ENCODE results near the gene TLCD4.
A peak's percentile ranks its signal among the peaks of the same experiment; 100 is the strongest.

TLCD4 gene

DNA sequence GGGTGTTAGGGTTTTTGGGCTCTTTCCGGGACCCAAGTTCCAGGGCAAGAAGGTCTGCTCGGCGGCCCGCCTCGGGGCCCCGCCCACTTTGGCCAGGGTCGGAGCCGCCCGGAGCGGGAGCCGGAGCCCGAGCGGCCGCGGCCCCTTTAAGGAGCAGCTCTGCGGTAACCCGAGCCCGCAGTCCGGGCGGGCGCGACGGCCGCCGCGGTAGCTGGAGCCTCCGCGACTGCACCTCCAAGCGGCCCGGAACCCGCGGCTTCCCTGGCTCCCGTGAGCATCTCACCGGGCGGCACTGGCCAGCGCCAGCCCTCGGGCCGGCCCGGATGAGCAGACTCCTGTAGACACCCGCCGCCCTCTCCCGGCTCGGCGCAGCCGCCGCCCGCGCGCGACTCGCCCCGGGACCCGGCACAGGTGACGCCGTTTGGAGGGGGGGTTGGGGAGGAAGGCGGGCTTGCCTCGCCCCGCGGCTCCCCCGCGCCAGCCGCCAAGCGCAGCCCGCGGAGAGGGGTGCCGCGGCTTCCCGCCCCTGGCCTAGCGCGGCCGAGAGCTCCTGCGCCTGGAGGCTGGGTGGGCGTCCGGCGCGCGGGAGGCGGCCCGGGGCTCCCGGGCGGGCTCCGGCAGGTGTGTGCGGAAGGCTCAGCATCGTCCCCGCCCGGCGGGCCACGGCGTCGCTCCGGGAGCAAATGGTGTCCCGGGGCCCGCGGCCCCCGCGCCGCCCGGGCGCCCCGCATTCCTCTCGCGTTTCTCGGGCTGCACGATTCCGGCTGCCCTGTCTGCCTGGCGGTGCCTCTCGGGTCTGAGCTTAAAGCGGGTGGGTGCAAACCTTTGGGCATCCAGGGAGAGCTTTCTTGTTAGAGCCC lies at the start of gene TLCD4:
Gene TLCD4, plus strand, starts transcription at position 149 of the 860 bp plus-strand sequence. CDS start 26,547 bp downstream, outside the sequence.
- POLR2A ChIA-PET = interaction anchor here (0.6 to 3.3 kb wide), 7 partner anchors 11 to 116 kb away, joined by 3 to 21 read pairs (median 4); partner anchors contain the start of genes ALG14 and RWDD3
- DNase-seq (ENCODE audit: extremely low spot score) = peak; percentile 88
- CTCF ChIA-PET = interaction anchor here (0.6 to 2.3 kb wide), 9 partner anchors 10 to 845 kb away, joined by 3 to 11 read pairs (median 4); partner anchors contain the start of gene RWDD3
- TF ChIP-seq SP1 (IDR thresholded peaks at IDR 0.05) = no peak
- TF ChIP-seq LEF1 (IDR thresholded peaks at IDR 0.05; ENCODE audit: borderline replicate concordance) = 0 out of 2 replicates have a peak, but pooled peaks have one; percentile 46
- TF ChIP-seq FOXM1 (IDR thresholded peaks at IDR 0.05; ENCODE audit: borderline replicate concordance) = peak; percentile 42; the same call in 1 of the 2 replicates

- TF ChIP-seq FOXA1 (IDR thresholded peaks at IDR 0.05) (no peak), ZNF384 (IDR thresholded peaks at IDR 0.05) (no peak), LEF1 (IDR thresholded peaks at IDR 0.05; ENCODE audit: borderline replicate concordance) (no peak), ELF4 (IDR thresholded peaks at IDR 0.05) (no peak), L3MBTL2 (conservative IDR thresholded peaks at IDR 0.05) (no peak), NFRKB (IDR thresholded peaks at IDR 0.05) (no peak)
- CTCF ChIA-PET = no interaction called here
- no peak for DNase-seq (ENCODE audit: extremely low spot score)
- POLR2A ChIA-PET = no interaction called here
These were observed 49.6 kb upstream of the TLCD4 start for GRCh38 chr1:95067568-95067967.

DNA sequence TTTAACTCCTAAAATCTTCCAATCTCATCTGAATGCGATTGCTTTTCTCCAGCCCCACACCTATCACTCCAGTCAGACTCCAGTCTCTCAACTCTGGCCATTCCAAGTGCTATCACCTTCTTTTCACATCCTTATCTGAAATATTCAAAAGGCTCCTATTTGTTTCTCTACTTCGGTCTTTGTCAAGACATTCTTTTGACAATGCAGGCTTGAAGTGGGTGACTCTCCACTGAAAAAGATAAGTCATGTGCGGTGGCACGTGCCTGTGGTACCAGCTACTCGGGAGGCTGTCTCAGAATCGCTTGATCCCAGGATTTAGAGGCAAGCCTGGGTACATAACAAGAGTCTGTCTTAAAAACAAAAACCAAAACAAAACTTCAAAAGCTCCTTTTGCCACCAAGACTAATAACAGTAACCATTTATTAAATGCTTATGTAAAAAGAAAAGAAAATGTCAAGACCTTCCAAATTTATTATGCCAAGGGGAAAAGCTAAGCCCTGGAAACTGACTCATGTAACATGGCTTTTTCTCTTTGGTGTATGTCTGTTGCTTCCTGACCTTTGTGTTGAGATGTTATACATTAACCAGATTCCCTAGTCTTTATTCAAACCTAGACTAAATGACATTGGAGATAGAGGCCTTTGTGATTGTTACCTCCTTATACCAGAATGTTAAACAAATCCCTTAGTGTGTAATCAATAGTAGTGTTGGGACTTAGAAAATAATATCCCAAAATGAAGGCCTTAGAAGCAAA lies 48.0 kb upstream of the TLCD4 start:
- CTCF ChIA-PET = no interaction called here
- POLR2A ChIA-PET = no interaction called here

GRCh38 chr1:95069710-95070093 lies 47.5 kb upstream of the TLCD4 start:
- TF ChIP-seq FOXM1 (IDR thresholded peaks at IDR 0.05; ENCODE audit: borderline replicate concordance) = no peak
- no peak for TF ChIP-seq NFRKB (IDR thresholded peaks at IDR 0.05)
- TF ChIP-seq LEF1 (IDR thresholded peaks at IDR 0.05; ENCODE audit: borderline replicate concordance) = no peak
- no peak for TF ChIP-seq FOXK2 (IDR thresholded peaks at IDR 0.05)
- TF ChIP-seq ELF4 (IDR thresholded peaks at IDR 0.05) = no peak
- no peak for TF ChIP-seq ARNT (IDR thresholded peaks at IDR 0.05)
- CTCF ChIA-PET = no interaction called here
- POLR2A ChIA-PET = no interaction called here
- no peak for DNase-seq (ENCODE audit: extremely low spot score)

More for the DNA sequence above, 48.0 kb upstream of the TLCD4 start:
- DNase-seq (ENCODE audit: extremely low spot score) = no peak
- TF ChIP-seq PKNOX1 (IDR thresholded peaks at IDR 0.05) (no peak), HDGF (IDR thresholded peaks at IDR 0.05; ENCODE audit: borderline replicate concordance) (no peak), ARNT (IDR thresholded peaks at IDR 0.05) (no peak), FOXK2 (IDR thresholded peaks at IDR 0.05) (no peak), SP1 (IDR thresholded peaks at IDR 0.05) (no peak), ELF4 (IDR thresholded peaks at IDR 0.05) (no peak), ZNF384 (IDR thresholded peaks at IDR 0.05) (no peak), TARDBP (IDR thresholded peaks at IDR 0.05) (no peak), LEF1 (IDR thresholded peaks at IDR 0.05; ENCODE audit: borderline replicate concordance) (no peak), CTBP1 (IDR thresholded peaks at IDR 0.05; ENCODE audit: borderline replicate concordance) (no peak), SUZ12 (IDR thresholded peaks at IDR 0.05) (no peak), L3MBTL2 (conservative IDR thresholded peaks at IDR 0.05) (no peak), FOXM1 (IDR thresholded peaks at IDR 0.05; ENCODE audit: borderline replicate concordance) (no peak), BHLHE40 (IDR thresholded peaks at IDR 0.05; ENCODE audit: borderline replicate concordance) (no peak), NFRKB (IDR thresholded peaks at IDR 0.05) (no peak), FOXA1 (IDR thresholded peaks at IDR 0.05) (no peak)

DNA sequence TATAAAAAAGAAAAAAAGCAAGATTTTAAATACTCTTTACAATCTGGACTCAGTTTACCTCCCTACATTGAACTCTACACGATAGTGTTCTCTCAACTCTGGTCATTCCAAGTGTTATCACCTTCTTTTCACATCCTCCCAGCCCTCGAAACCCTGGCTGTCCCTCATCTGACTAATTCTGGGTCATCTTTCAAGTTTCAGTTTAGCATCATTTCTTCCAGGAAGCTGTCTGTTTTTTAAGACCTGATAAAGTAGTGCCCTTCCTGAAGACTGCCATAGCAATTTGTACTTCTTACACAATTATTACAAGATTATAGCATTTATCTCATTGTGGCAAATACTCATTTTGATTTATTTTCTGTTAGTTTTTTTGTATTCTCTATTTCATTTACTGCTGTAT lies 45.6 kb upstream of the TLCD4 start:
- ChIA-PET POLR2A (interaction anchor here (1.0 to 2.2 kb wide), 2 partner anchors 13 to 20 kb away, joined by 3 to 23 read pairs; no protein-coding TSS in a partner anchor), CTCF (no interaction called here)

More for the DNA sequence above, 45.6 kb upstream of the TLCD4 start:
- no peak for DNase-seq (ENCODE audit: extremely low spot score)
- TF ChIP-seq BHLHE40 (IDR thresholded peaks at IDR 0.05; ENCODE audit: borderline replicate concordance) = no peak
- no peak for TF ChIP-seq PKNOX1 (IDR thresholded peaks at IDR 0.05)
- TF ChIP-seq NFRKB (IDR thresholded peaks at IDR 0.05) = no peak
- no peak for TF ChIP-seq SP1 (IDR thresholded peaks at IDR 0.05)
- no peak for TF ChIP-seq FOXM1 (IDR thresholded peaks at IDR 0.05; ENCODE audit: borderline replicate concordance)
- no peak for TF ChIP-seq LEF1 (IDR thresholded peaks at IDR 0.05; ENCODE audit: borderline replicate concordance)
- no peak for TF ChIP-seq TARDBP (IDR thresholded peaks at IDR 0.05)
- TF ChIP-seq ARNT (IDR thresholded peaks at IDR 0.05) = no peak
- TF ChIP-seq SUZ12 (IDR thresholded peaks at IDR 0.05) = no peak
- TF ChIP-seq FOXA1 (IDR thresholded peaks at IDR 0.05) = no peak
- no peak for TF ChIP-seq ELF4 (IDR thresholded peaks at IDR 0.05)
- no peak for TF ChIP-seq L3MBTL2 (conservative IDR thresholded peaks at IDR 0.05)
- TF ChIP-seq HDGF (IDR thresholded peaks at IDR 0.05; ENCODE audit: borderline replicate concordance) = no peak
- TF ChIP-seq CTBP1 (IDR thresholded peaks at IDR 0.05; ENCODE audit: borderline replicate concordance) = no peak
- no peak for TF ChIP-seq ZNF384 (IDR thresholded peaks at IDR 0.05)
- no peak for TF ChIP-seq FOXK2 (IDR thresholded peaks at IDR 0.05)

All from HEK293T (cell line).